K562 (cell line): ENCODE results near the gene GDNF. TPM values are rescaled to one million over a fixed set of nuclear protein-coding genes. Genes with fewer than 3 reads are reported as not detected.

ENCODE experiments used
- ATAC-seq: fragments of 200-7000 bp; cut with Tn5 transposase; 3 replicates; pipeline ENCODE4 v1.9.1; 2020; ENCODE audit warnings: moderate library complexity
- BruUV-seq: library from RNA; stranded (reverse); fragments of 400-500 nt; replicated peaks from 2 replicates; lab custom pipeline; 2021; lab: Mats Ljungman, UMichigan
- CTCF ChIA-PET: fragments of 300-600 bp; formaldehyde crosslinking; extraction: SDS; loops from one replicate; lab custom pipeline; 2021; ENCODE audit warnings: low intra/inter-chr PET ratio; lab: Yijun Ruan, JAX
- POLR2A ChIA-PET: fragments of 300-600, 350-650 bp; sonication (Branson Sonifier 250); formaldehyde crosslinking; extraction: SDS; loops from one replicate; lab custom pipeline; 2021; ENCODE audit warnings: antibody characterized with exemption, inconsistent platforms; lab: Yijun Ruan, JAX
- DNase-seq, 4 experiments: peaks; one replicate each; pipeline versions ENCODE4 v3.0.0 to v3.0.0-alpha.2; 2011 to 2018; ENCODE audit warnings: low spot score in 3 of 4, mixed read lengths in 3 of 4; ENCODE audit errors: extremely low read depth in 1 of 4
- FAIRE-seq: peaks from 2 replicates; lab custom pipeline; 2011; peaks lifted over from hg19 to GRCh38; lab: Jason Lieb, UNC
- H2AFZ ChIP-seq: 2 replicates; pipeline ENCODE4 v1.6.0; 2011; ENCODE audit warnings: low read depth, low read length, control low read depth, inconsistent platforms
- H3K27ac ChIP-seq: fragments of 200-600 bp; 3 replicates; pipeline ENCODE4 v1.8.0; 2011; ENCODE audit warnings: low read depth, mild to moderate bottlenecking, control low read depth, inconsistent platforms, low read length, moderate library complexity, mixed read lengths; ENCODE audit errors: extremely low read depth
- H3K27me3 ChIP-seq, 2 experiments: fragments of 300-600 bp in 1 of 2; 2 replicates in 1 of 2; 3 replicates in 1 of 2; pipeline versions ENCODE4 v1.6.0 to v1.8.0; 2011; ENCODE audit warnings: inconsistent platforms in 2 of 2, low read length in 2 of 2, mild to moderate bottlenecking in 1 of 2, mixed read lengths in 1 of 2, moderate library complexity in 1 of 2; ENCODE audit not compliant: control insufficient read depth in 2 of 2, insufficient read depth in 2 of 2
- H3K36me3 ChIP-seq: fragments of 300-600 bp; 3 replicates; pipeline ENCODE4 v1.8.0; 2011; ENCODE audit warnings: mild to moderate bottlenecking, low read length, inconsistent platforms; ENCODE audit not compliant: control insufficient read depth, insufficient read depth
- H3K4me1 ChIP-seq, 2 experiments: fragments of 200-600 bp in 1 of 2; replicated peaks in 1 of 2; 2 replicates in 1 of 2; 3 replicates in 1 of 2; pipeline versions ENCODE4 v1.5.1 to v1.8.0; 2011; ENCODE audit warnings: inconsistent platforms in 2 of 2, low read length in 2 of 2, mild to moderate bottlenecking in 1 of 2, mixed read lengths in 1 of 2, moderate library complexity in 1 of 2; ENCODE audit not compliant: control insufficient read depth in 2 of 2, insufficient read depth in 2 of 2
- H3K4me2 ChIP-seq: 2 replicates; pipeline ENCODE4 v1.6.1; 2011; ENCODE audit warnings: low read length, control low read depth, inconsistent platforms, mixed read lengths; ENCODE audit not compliant: insufficient read depth
- H3K4me3 ChIP-seq: fragments of 200-600 bp; sonication (generic), shearing (Covaris generic); 2 replicates; pipeline ENCODE4 v1.5.1; 2016; ENCODE audit warnings: control low read depth, inconsistent platforms
- H3K79me2 ChIP-seq: fragments of 200-600 bp; 3 replicates; pipeline ENCODE4 v1.8.0; 2011; ENCODE audit warnings: low read length, inconsistent platforms; ENCODE audit not compliant: control insufficient read depth, insufficient read depth
- H3K9ac ChIP-seq, 2 experiments: 2 replicates each; pipeline versions ENCODE4 v1.6.0 to v1.6.1; 2011; ENCODE audit warnings: low read depth in 2 of 2, low read length in 2 of 2, control low read depth in 1 of 2, inconsistent platforms in 1 of 2, mild to moderate bottlenecking in 1 of 2, mixed read lengths in 1 of 2; ENCODE audit not compliant: insufficient read depth in 1 of 2
- H3K9me1 ChIP-seq: one replicate; pipeline ENCODE4 v1.6.0; 2011; ENCODE audit warnings: inconsistent platforms, mild to moderate bottlenecking, low read length, moderate library complexity; ENCODE audit not compliant: control insufficient read depth, insufficient read depth
- H3K9me3 ChIP-seq: replicated peaks from 2 replicates; pipeline ENCODE4 v1.5.1; 2011; ENCODE audit warnings: low read depth, low read length, inconsistent platforms; ENCODE audit not compliant: control insufficient read depth, insufficient read depth
- H4K20me1 ChIP-seq: replicated peaks from 2 replicates; pipeline ENCODE4 v1.6.1; 2011; ENCODE audit warnings: low read length, inconsistent platforms, mixed read lengths; ENCODE audit not compliant: control insufficient read depth, insufficient read depth
- BACH1 ChIP-seq: fragments of 200-800 bp; sonication (Bioruptor generic); IDR thresholded peaks from 2 replicates; pipeline ENCODE4 v1.6.1; 2016; ENCODE audit warnings: missing genetic modification characterization, missing compliant biosample characterization
- BRD4 ChIP-seq: fragments of 200-600 bp; sonication (generic); IDR thresholded peaks from 2 replicates; pipeline ENCODE4 v1.6.1; 2017; ENCODE audit warnings: inconsistent platforms
- CEBPG ChIP-seq, 3 experiments: fragments of 200-800 bp in 1 of 3; sonication (Bioruptor generic) in 1 of 3; sonication (generic) in 1 of 3; formaldehyde crosslinking in 1 of 3; IDR thresholded peaks in 2 of 3; conservative IDR thresholded peaks in 1 of 3; 2 replicates each; pipeline versions ENCODE4 v1.6.1 to v1.8.0; 2016 to 2022; ENCODE audit warnings: missing compliant biosample characterization in 2 of 3, missing genetic modification characterization in 2 of 3, mild to moderate bottlenecking in 1 of 3, missing genetic modification reagents in 1 of 3
- ESRRB ChIP-seq: fragments of 250-450 bp; sonication (Bioruptor Pico); IDR thresholded peaks from 2 replicates; pipeline ENCODE4 v1.5.0; 2020; ENCODE audit warnings: mild to moderate bottlenecking, moderate library complexity, borderline replicate concordance
- ETV6 ChIP-seq, 3 experiments: fragments of 150-350 bp in 1 of 3; sonication (generic) in 1 of 3; formaldehyde crosslinking in 1 of 3; IDR thresholded peaks; 2 replicates each; pipeline versions ENCODE4 v1.6.1 to v1.8.0; 2014 to 2022; ENCODE audit warnings: borderline replicate concordance in 2 of 3, low read depth in 2 of 3, antibody characterized with exemption in 1 of 3, low read length in 1 of 3, mild to moderate bottlenecking in 1 of 3, missing genetic modification reagents in 1 of 3
- HLTF ChIP-seq: fragments of 450-650 bp; IDR thresholded peaks from 2 replicates; pipeline ENCODE4 v1.6.1; 2016
- HOXB6 ChIP-seq: fragments of 250-450 bp; sonication (Bioruptor Pico); IDR thresholded peaks from 2 replicates; pipeline ENCODE4 v1.5.1; 2022; ENCODE audit warnings: mild to moderate bottlenecking, borderline replicate concordance
- KAT7 ChIP-seq: sonication (generic); formaldehyde crosslinking; IDR thresholded peaks from 2 replicates; pipeline ENCODE4 v1.8.0; 2022; ENCODE audit warnings: missing genetic modification reagents, mild to moderate bottlenecking, borderline replicate concordance
- NR4A1 ChIP-seq, 2 experiments: fragments of 250-450 bp in 1 of 2; fragments of 450-650 bp in 1 of 2; sonication (Bioruptor Pico) in 1 of 2; IDR thresholded peaks; 2 replicates each; pipeline versions ENCODE4 v1.4.0 to v1.6.1; 2016 to 2020; ENCODE audit warnings: mild to moderate bottlenecking in 2 of 2, missing compliant biosample characterization in 1 of 2, missing genetic modification characterization in 1 of 2, moderate library complexity in 1 of 2
- RBM15 ChIP-seq: fragments of 200-400 bp; formaldehyde crosslinking; IDR thresholded peaks from 2 replicates; pipeline ENCODE4 v1.6.1; 2018; ENCODE audit warnings: mild to moderate bottlenecking, low read length, moderate library complexity; ENCODE audit not compliant: insufficient read depth
- RFX1 ChIP-seq: fragments of 450-650 bp; IDR thresholded peaks from 2 replicates; pipeline ENCODE4 v1.6.1; 2016; ENCODE audit warnings: mild to moderate bottlenecking, moderate library complexity
- SNIP1 ChIP-seq: fragments of 450-650 bp; IDR thresholded peaks from 2 replicates; pipeline ENCODE4 v1.7.1; 2017; ENCODE audit warnings: low read depth, mild to moderate bottlenecking
- TAF7 ChIP-seq: fragments of 450-650 bp; IDR thresholded peaks from 2 replicates; pipeline ENCODE4 v1.6.1; 2016; ENCODE audit warnings: missing genetic modification characterization, missing compliant biosample characterization
- ZNF253 ChIP-seq: fragments of 250-450 bp; sonication (Bioruptor Pico); conservative IDR thresholded peaks from 2 replicates; pipeline ENCODE4 v1.6.1; 2021; ENCODE audit warnings: mild to moderate bottlenecking
- ZNF324 ChIP-seq: fragments of 250-450 bp; sonication (Bioruptor Pico); IDR thresholded peaks from 2 replicates; pipeline ENCODE4 v1.4.0; 2020; ENCODE audit warnings: mild to moderate bottlenecking
- in situ Hi-C: fragments of 300-500 bp; cut with MboI; formaldehyde crosslinking; loops from 4 replicates; pipeline ENCODE4 v1.15.0; 2018; ENCODE audit warnings: inconsistent platforms, mixed read lengths
- intact Hi-C: fragments of 100-400 bp; cut with micrococcal nuclease; formaldehyde crosslinking; loops from 2 replicates; pipeline ENCODE4 v1.14.2; 2022
- polyA plus RNA-seq, 8 experiments: library from polyadenylated mRNA; depleted of rRNA in 4 of 8; stranded (reverse) in 5 of 8; unstranded in 3 of 8; fragments of >200 nt; fragmentation: Nextera tagmentation in 2 of 8; fragmentation: Illumina TruSeq in 1 of 8; extraction: Ambion mirVana in 2 of 8; extraction: Trizol in 1 of 8; gene quantifications; 2 replicates each; pipeline versions ENCODE4 v1.2.1 to v1.2.3, GENCODE V29; 2011 to 2014; ENCODE audit warnings: inconsistent platforms in 1 of 8, missing spikeins in 1 of 8
- total RNA-seq, 7 experiments: library from RNA; depleted of rRNA in 6 of 7; stranded (reverse); fragments of >200 nt in 6 of 7; fragmentation: Illumina TruSeq in 2 of 7; extraction: Trizol in 2 of 7; gene quantifications; 2 replicates each; pipeline versions ENCODE4 v1.2.1 to v1.2.3, GENCODE V29; 2011 to 2021; ENCODE audit warnings: low replicate concordance in 1 of 7
- TF ChIP-seq, protein P1 (sequence below): fragments of 250-450 bp; sonication (Bioruptor Pico); IDR thresholded peaks from 2 replicates; pipeline ENCODE4 v1.8.0; 2022; ENCODE audit warnings: moderate library complexity, mild to moderate bottlenecking, inconsistent platforms
- TF ChIP-seq, protein P2 (sequence below): fragments of 450-650 bp; IDR thresholded peaks from 2 replicates; pipeline ENCODE4 v1.6.1; 2016; ENCODE audit warnings: borderline replicate concordance
- TF ChIP-seq, protein P3 (sequence below): fragments of 450-650 bp; IDR thresholded peaks from 2 replicates; pipeline ENCODE4 v1.7.0; 2016; ENCODE audit warnings: borderline replicate concordance

Gene GDNF
- total and polyA plus RNA-seq, 9 of the 15 experiments (the other 6 are each of a cell fraction or from before 2014, with no cell fraction given), result not detected

DNA sequence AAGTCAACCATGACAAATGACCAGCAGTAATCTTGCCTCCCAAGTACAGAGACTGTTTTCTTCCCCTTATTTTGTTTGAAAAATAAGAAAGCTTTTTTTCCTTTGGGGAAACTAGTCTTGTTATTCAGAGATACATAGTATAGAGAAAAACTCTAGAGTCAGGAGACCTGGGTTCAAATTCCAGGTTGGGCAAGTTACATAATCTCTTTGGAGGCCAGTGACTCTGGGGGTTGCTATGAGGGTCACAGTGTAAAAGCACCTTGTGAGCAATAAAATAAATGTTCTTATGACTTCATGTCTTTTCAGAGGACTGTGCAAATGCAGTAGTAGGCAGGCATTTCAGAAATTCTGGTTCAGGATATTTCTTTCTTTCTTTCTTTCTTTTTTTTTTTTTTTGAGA lies 71.5 kb downstream of the GDNF start:
- Histone ChIP-seq H4K20me1 (no peaks in the 10 kb centered on the region), H3K4me2 (no peak overlapping the region), H2AFZ (no peak overlapping the region), H3K4me1 (no peaks in the 10 kb centered on the region), H3K27ac (no peak overlapping the region), H3K36me3 (no peaks in the 10 kb centered on the region), H3K9me3 (no peaks in the 10 kb centered on the region), H3K9ac (no peak overlapping the region), H3K79me2 (no peaks in the 10 kb centered on the region), H3K4me3 (no peak overlapping the region), H3K27me3 (no peaks in the 10 kb centered on the region; a peak in 1 of 5 replicates), H3K9me1 (no peaks in the 10 kb centered on the region)
- CTCF ChIA-PET, result no interaction called here
- no peak for TF ChIP-seq KAT7 (CRISPR knock-in tag)
- TF ChIP-seq, protein P1, sequence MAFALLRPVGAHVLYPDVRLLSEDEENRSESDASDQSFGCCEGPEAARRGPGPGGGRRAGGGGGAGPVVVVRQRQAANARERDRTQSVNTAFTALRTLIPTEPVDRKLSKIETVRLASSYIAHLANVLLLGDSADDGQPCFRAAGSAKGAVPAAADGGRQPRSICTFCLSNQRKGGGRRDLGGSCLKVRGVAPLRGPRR, result no peak
- no peak for TF ChIP-seq CEBPG (CRISPR knock-in tag; IDR thresholded peaks at IDR 0.05)
- TF ChIP-seq CEBPG (tag; conservative IDR thresholded peaks at IDR 0.05 in 1 of 2, IDR thresholded peaks at IDR 0.05 in 1 of 2), result no peak
- no peak for TF ChIP-seq BACH1 (tag)
- no peak for TF ChIP-seq TAF7 (tag)
- no peak for TF ChIP-seq ZNF253
- no peak for TF ChIP-seq ETV6 (IDR thresholded peaks at IDR 0.05; ENCODE audit: borderline replicate concordance in 1 of 2, low read depth in 2 of 2, low read length in 1 of 2)
- no peak for TF ChIP-seq ETV6 (CRISPR knock-in tag; IDR thresholded peaks at IDR 0.05; ENCODE audit: borderline replicate concordance)
- no peak for TF ChIP-seq SNIP1
- TF ChIP-seq RBM15, result no peak
- TF ChIP-seq NR4A1 (CRISPR knock-in tag; IDR thresholded peaks at IDR 0.05), result no peak
- TF ChIP-seq NR4A1 (tag; IDR thresholded peaks at IDR 0.05), result no peak
- TF ChIP-seq ESRRB, result no peak
- no peak for TF ChIP-seq HLTF
- TF ChIP-seq, protein P2, sequence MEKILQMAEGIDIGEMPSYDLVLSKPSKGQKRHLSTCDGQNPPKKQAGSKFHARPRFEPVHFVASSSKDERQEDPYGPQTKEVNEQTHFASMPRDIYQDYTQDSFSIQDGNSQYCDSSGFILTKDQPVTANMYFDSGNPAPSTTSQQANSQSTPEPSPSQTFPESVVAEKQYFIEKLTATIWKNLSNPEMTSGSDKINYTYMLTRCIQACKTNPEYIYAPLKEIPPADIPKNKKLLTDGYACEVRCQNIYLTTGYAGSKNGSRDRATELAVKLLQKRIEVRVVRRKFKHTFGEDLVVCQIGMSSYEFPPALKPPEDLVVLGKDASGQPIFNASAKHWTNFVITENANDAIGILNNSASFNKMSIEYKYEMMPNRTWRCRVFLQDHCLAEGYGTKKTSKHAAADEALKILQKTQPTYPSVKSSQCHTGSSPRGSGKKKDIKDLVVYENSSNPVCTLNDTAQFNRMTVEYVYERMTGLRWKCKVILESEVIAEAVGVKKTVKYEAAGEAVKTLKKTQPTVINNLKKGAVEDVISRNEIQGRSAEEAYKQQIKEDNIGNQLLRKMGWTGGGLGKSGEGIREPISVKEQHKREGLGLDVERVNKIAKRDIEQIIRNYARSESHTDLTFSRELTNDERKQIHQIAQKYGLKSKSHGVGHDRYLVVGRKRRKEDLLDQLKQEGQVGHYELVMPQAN, result no peak
- TF ChIP-seq RFX1, result no peak
- TF ChIP-seq, protein P3, sequence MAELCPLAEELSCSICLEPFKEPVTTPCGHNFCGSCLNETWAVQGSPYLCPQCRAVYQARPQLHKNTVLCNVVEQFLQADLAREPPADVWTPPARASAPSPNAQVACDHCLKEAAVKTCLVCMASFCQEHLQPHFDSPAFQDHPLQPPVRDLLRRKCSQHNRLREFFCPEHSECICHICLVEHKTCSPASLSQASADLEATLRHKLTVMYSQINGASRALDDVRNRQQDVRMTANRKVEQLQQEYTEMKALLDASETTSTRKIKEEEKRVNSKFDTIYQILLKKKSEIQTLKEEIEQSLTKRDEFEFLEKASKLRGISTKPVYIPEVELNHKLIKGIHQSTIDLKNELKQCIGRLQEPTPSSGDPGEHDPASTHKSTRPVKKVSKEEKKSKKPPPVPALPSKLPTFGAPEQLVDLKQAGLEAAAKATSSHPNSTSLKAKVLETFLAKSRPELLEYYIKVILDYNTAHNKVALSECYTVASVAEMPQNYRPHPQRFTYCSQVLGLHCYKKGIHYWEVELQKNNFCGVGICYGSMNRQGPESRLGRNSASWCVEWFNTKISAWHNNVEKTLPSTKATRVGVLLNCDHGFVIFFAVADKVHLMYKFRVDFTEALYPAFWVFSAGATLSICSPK, result no peak
- TF ChIP-seq ZNF324 (CRISPR knock-in tag), result no peak
- TF ChIP-seq BRD4, result no peak
- TF ChIP-seq HOXB6, result no peak
- FAIRE-seq (no peak), ATAC-seq (no peak), DNase-seq (no peak)
- POLR2A ChIA-PET, result no interaction called here
- in situ Hi-C loops (no loop called here), intact Hi-C loops (no loop called here)
- no TSS peak for BruUV-seq
